ENCODE results near the gene CYP21A2.
"Not testable (repeated sequence)": the region's sequence is repeated elsewhere in the genome, so short reads cannot be mapped to it uniquely, and the experiment has no call there.

Gene CYP21A2

GRCh38 chr6:32029553-32029952, 8.7 kb upstream of the CYP21A2 start:
- DNase-seq (ENCODE audit: low read depth in 2 of 2) = not testable (repeated sequence)

GRCh38 chr6:32035283-32036013, 2.8 kb upstream of the CYP21A2 start:
- not testable (repeated sequence) for DNase-seq (ENCODE audit: low read depth in 2 of 2)

GRCh38 chr6:32037136-32037535, 1.1 kb upstream of the CYP21A2 start:
- not testable (repeated sequence) for DNase-seq (ENCODE audit: low read depth in 2 of 2)

GRCh38 chr6:32038878-32039277, 663 bp downstream of the CYP21A2 start:
- DNase-seq (ENCODE audit: low read depth in 2 of 2) = not testable (repeated sequence)

GRCh38 chr6:32039321-32040274, 1.4 kb downstream of the CYP21A2 start:
- DNase-seq (ENCODE audit: low read depth in 2 of 2) = not testable (repeated sequence)

GRCh38 chr6:32040299-32041049, 2.3 kb downstream of the CYP21A2 start:
- not testable (repeated sequence) for DNase-seq (ENCODE audit: low read depth in 2 of 2)

- DNase-seq (ENCODE audit: low read depth in 2 of 2) = not testable (repeated sequence)
These were observed 2.8 kb downstream of the CYP21A2 start for GRCh38 chr6:32041050-32041321.

- DNase-seq (ENCODE audit: low read depth in 2 of 2) = not testable (repeated sequence)
These were observed 3.2 kb downstream of the CYP21A2 start for GRCh38 chr6:32041385-32041784.

- not testable (repeated sequence) for DNase-seq (ENCODE audit: low read depth in 2 of 2)
These were observed 4.1 kb downstream of the CYP21A2 start for GRCh38 chr6:32042276-32042675.

- DNase-seq (ENCODE audit: low read depth in 2 of 2) = not testable (repeated sequence)
These were observed 5.6 kb downstream of the CYP21A2 start for GRCh38 chr6:32043589-32044380.

- not testable (repeated sequence) for DNase-seq (ENCODE audit: low read depth in 2 of 2)
These were observed 6.7 kb downstream of the CYP21A2 start for GRCh38 chr6:32044916-32045315.

- no peak for DNase-seq (ENCODE audit: low read depth in 2 of 2)
These were observed 7.7 kb downstream of the CYP21A2 start for GRCh38 chr6:32045811-32046449.

GRCh38 chr6:32046450-32047083, 8.4 kb downstream of the CYP21A2 start:
- DNase-seq (ENCODE audit: low read depth in 2 of 2) = no peak

- no peak for DNase-seq (ENCODE audit: low read depth in 2 of 2)
These were observed 8.9 kb downstream of the CYP21A2 start for GRCh38 chr6:32047084-32047478.

- no peak for DNase-seq (ENCODE audit: low read depth in 2 of 2)
These were observed 9.3 kb downstream of the CYP21A2 start for GRCh38 chr6:32047539-32047854.

GRCh38 chr6:32047855-32048766, 9.9 kb downstream of the CYP21A2 start:
- DNase-seq (ENCODE audit: low read depth in 2 of 2) = no peak

- not testable (repeated sequence) for DNase-seq (ENCODE audit: low read depth in 2 of 2)
These were observed 10.9 kb downstream of the CYP21A2 start for GRCh38 chr6:32049149-32049548.

GRCh38 chr6:32049736-32050135, 11.5 kb downstream of the CYP21A2 start:
- not testable (repeated sequence) for DNase-seq (ENCODE audit: low read depth in 2 of 2)

- DNase-seq (ENCODE audit: low read depth in 2 of 2) = no peak
These were observed 12.3 kb downstream of the CYP21A2 start for GRCh38 chr6:32050562-32050961.
